ENCODE results near the gene SPATA31A5. TPM values are rescaled to one million over a fixed set of nuclear protein-coding genes. Genes with fewer than 3 reads are reported as not detected.
"Not testable (repeated sequence)": the region's sequence is repeated elsewhere in the genome, so short reads cannot be mapped to it uniquely, and the experiment has no call there.

SPATA31A5 gene
- total RNA-seq: not detected in 2 replicates

DNA sequence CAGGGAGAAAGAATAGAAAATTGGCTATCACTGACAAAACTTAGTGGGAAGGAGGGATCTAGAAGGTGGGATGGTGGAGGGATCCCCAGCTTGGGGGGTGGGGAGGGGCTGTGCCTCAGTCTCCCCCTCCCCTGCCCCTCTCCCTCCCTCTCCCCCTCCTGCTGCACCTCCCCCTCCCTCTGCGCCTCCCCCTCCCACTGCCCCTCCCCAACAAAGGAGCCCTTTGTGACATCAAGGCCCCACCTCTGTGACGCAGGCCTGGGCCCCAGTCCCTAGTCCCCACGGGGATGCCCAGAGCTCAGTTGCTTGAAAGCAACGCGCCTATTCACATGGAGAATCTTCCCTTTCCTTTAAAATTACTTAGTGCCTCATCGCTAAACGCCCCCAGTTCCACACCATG lies at the start of gene SPATA31A5:
SPATA31A5 (plus strand) TSS at position 301 of the 400 bp plus-strand sequence; CDS start at position 330, 29 bp downstream.
- not testable (repeated sequence) for H3K27me3 ChIP-seq (ENCODE audit: insufficient read depth, low read length); H3K4me1 ChIP-seq (ENCODE audit: insufficient read depth, low read length); H3K36me3 ChIP-seq (ENCODE audit: insufficient read depth, low read length); H3K4me2 ChIP-seq (ENCODE audit: insufficient read depth, low read length); H3K4me3 ChIP-seq (ENCODE audit: insufficient read depth, low read length); H2AFZ ChIP-seq (ENCODE audit: low read length); DNase-seq (ENCODE audit: insufficient read length, low spot score, missing footprints); H3K27ac ChIP-seq (ENCODE audit: low read depth, low read length); H3K79me2 ChIP-seq (ENCODE audit: insufficient read depth, low read length); H4K20me1 ChIP-seq (ENCODE audit: insufficient read depth, low read length); H3K9me3 ChIP-seq (ENCODE audit: low read depth, low read length)

DNA sequence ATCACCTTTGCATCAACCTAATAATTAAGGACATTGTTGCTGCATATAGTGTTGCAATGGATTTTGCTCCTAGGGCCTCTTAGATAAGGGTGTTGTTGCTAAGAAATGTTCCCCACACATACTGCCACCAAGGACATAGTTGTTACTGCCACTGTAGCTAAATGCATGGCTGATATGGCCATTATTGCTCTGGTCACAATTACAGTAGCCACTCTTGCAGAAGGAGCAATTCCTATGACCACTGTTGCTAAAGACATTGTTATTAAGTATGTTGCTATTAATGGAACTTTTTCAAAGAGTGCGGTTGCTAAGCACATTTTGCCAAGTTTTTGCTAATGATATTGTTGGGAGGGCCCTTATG lies 48.8 kb downstream of the SPATA31A5 start:
- DNase-seq (ENCODE audit: insufficient read length, low spot score, missing footprints); H3K4me2 ChIP-seq (ENCODE audit: insufficient read depth, low read length); H3K27ac ChIP-seq (ENCODE audit: low read depth, low read length); H2AFZ ChIP-seq (ENCODE audit: low read length); H3K79me2 ChIP-seq (ENCODE audit: insufficient read depth, low read length); H3K36me3 ChIP-seq (ENCODE audit: insufficient read depth, low read length); H4K20me1 ChIP-seq (ENCODE audit: insufficient read depth, low read length); H3K27me3 ChIP-seq (ENCODE audit: insufficient read depth, low read length); H3K9me3 ChIP-seq (ENCODE audit: low read depth, low read length); H3K4me3 ChIP-seq (ENCODE audit: insufficient read depth, low read length); H3K4me1 ChIP-seq (ENCODE audit: insufficient read depth, low read length): not testable (repeated sequence)

DNA sequence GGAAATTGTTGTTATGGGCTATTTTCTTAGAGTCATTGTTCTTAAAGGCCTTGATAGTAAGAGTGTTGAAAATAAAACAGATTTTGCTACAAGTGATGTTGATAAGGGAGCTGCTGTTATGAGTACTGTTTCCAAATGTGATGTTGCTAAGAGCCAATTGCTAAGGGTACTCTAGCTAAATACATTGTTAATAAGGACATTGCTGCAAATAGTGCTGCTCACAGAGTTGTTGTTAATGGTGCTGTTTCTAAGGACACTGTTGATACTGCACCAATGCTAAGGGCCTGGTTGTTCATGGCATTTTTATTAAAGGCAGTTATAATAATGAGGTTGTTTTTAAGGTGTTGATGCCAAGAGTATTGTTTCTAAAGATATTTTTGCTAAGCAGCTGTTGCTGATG lies 52.2 kb downstream of the SPATA31A5 start:
- H4K20me1 ChIP-seq (ENCODE audit: insufficient read depth, low read length); H3K79me2 ChIP-seq (ENCODE audit: insufficient read depth, low read length); H3K4me2 ChIP-seq (ENCODE audit: insufficient read depth, low read length); H3K4me3 ChIP-seq (ENCODE audit: insufficient read depth, low read length); H3K27me3 ChIP-seq (ENCODE audit: insufficient read depth, low read length); H3K9me3 ChIP-seq (ENCODE audit: low read depth, low read length); H3K36me3 ChIP-seq (ENCODE audit: insufficient read depth, low read length); DNase-seq (ENCODE audit: insufficient read length, low spot score, missing footprints); H2AFZ ChIP-seq (ENCODE audit: low read length); H3K27ac ChIP-seq (ENCODE audit: low read depth, low read length); H3K4me1 ChIP-seq (ENCODE audit: insufficient read depth, low read length): not testable (repeated sequence)

Small RNAs within 50 kb of the gene (small RNA-seq; reads per million reads assigned to genes)
- gene AL590491.3: not detected

All from osteoblast (primary cell).